ENCODE measurements around the gene SLC6A8.
"Not testable (repeated sequence)": the region's sequence is repeated elsewhere in the genome, so short reads cannot be mapped to it uniquely, and the experiment has no call there.

The SLC6A8 gene

DNA sequence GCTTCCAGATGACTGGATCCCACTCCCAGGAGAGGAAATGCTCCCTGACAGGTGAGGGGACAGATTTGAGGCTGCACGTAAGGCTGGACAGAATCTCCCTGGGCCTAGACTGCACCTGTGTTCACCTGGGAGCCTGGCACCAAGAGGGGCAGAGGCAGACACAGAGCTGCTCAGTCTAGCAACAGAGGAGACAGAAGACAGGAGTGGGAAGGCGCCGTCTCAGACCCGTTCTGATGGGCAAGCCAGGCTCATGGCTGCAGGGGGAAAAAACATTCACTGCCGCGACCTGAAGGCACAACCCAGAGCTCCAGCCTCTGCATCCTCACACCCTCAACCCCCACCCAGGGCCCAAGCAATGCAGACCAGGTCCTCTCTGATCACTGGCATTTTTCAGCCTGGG is 19.7 kb downstream of the SLC6A8 start:
- no peak for DNase-seq (ENCODE audit: low read depth, low spot score)

DNA sequence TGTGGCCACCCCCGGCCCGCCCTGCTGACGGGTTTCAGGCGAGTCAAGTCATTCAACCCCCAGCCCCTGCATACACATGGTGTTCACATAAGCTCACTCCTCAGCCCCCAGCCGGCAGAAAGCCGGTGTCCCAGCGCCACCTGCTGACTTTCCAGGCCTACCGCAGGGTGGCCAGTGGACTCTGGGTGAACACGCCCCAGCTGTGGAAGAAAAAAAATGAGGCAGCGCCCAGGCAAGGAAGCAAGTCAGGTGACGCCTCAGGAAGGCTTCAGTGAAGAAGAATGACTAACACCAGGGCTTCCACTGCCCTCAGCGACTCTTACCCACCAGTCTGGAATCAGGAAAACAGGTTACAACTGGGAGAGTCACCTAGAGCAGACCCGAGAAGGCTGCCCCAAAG is 20.7 kb downstream of the SLC6A8 start:
- DNase-seq (ENCODE audit: low read depth, low spot score), result peak; percentile 94

DNA sequence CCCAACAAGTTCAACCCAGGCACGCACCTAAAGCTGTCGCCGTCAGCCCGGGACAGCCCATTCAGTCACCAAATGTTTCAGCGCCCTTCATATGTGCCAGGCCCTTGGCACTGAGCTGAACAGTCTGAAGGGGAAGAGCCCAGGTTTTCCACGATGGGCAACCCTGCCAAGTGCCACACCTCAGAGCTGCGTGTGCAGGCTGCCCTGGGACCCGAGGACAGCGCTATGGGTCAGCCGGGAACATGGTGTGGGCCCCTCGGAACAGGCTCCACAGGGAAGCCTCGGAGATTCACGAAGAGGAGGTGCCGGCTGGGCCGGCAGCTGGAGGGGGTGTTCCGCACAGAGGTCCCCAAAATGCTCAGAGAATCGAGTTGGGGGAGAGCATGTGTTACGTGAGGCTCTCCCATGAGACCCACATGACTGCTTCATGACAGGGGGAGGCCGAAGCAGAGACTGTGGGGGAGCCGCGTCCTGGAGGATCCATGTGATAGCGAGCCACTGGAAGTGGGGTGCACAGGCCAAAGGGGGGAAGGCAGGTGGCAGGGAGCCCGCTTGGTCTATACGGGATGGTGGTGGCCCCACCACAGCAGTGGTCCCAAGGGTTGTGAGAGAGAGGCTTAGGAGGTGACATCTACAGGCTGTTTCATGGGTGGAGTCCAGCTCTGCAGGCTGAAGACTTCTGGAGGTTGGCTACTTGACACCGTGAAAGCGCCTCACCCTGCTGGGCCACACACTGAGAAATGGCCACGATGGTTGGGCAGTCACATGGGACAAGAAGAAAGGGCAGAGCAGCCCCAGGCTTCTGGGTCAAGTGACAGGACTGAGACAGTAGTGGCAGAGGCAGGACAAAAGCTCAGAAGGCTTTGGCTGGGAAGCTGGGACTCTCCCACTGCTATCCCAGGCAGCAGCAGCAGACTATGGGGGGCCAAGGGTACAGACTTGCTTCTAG is 22.3 kb downstream of the SLC6A8 start:
- no peak for DNase-seq (ENCODE audit: low read depth, low spot score)

DNA sequence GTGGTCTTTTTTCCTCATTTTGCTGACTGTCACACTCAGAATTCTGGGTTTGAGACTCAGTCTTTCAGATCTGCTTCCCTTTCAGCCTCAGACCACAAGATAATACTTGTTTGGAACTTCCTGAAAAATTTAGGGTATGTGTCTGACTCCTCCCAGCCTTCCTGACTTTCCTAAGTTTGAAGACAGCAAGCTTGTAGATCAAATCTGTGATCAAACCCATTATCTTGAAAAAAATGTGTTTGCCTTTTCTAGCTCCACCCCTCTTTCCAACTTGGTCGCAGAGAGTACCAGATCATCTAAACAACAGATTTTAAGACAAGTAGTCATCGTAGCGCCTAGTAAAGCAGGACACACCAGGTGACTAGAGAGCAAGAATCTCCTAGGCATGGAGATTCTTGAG is 26.5 kb downstream of the SLC6A8 start:
- DNase-seq (ENCODE audit: low read depth, low spot score), result no peak

DNA sequence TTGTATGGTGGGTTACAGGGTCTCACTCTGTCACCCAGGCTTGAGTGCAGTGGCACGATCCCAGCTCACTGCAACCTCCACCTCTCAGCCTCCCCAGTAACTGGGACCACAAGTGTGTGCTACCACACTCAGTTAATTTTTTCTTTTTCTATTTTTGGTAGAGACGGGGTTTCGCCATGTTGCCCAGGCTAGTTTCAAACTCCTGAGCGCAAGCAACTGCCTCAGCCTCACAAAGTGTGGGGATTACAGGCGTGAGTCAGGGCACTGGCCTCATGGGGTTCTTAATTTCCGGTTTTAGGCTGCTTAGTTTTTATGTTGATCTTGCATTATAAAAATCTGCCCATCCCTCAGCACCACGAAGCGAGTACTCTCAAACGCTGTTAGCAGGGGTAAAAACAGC is 29.7 kb downstream of the SLC6A8 start:
- no peak for DNase-seq (ENCODE audit: low read depth, low spot score)

DNA sequence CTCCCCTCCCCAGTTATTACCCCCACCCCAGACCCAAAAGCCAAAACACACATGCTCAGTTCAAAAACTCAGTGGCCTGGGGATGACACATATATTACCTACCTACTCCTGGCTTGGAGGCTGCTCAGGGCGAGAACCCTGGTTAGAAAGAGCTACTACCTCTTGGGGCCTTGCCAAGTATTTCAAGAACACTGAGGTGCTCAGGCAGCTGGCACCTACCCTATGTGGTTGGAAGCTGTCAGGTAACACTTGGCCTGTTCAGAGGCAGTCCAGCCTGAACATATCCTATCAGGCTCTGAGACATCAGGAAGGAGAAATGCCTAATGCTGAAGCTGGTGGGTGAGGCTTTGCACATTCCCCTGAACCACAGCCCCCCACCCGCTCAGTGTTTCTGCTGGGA is 31.5 kb downstream of the SLC6A8 start:
- DNase-seq (ENCODE audit: low read depth, low spot score), result no peak

DNA sequence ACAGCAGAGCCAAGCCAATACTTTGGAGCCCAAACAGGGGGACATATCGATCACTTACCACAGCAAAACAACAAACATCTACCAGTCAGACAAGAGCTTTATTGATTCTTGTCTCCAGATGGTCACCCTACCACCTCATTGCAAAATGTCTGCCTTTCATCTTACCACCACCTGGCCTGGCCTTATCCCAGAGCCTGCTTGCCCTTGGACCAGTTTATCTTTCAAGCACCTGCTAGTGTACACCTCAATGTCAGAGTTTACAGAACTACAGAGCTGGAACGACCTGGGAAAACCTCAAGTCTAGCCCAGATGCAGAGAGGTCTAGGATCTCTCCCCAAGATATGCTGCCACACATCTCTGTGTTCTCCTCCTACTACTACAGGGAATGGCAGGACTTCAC is 32.0 kb downstream of the SLC6A8 start:
- no peak for DNase-seq (ENCODE audit: low read depth, low spot score)

DNA sequence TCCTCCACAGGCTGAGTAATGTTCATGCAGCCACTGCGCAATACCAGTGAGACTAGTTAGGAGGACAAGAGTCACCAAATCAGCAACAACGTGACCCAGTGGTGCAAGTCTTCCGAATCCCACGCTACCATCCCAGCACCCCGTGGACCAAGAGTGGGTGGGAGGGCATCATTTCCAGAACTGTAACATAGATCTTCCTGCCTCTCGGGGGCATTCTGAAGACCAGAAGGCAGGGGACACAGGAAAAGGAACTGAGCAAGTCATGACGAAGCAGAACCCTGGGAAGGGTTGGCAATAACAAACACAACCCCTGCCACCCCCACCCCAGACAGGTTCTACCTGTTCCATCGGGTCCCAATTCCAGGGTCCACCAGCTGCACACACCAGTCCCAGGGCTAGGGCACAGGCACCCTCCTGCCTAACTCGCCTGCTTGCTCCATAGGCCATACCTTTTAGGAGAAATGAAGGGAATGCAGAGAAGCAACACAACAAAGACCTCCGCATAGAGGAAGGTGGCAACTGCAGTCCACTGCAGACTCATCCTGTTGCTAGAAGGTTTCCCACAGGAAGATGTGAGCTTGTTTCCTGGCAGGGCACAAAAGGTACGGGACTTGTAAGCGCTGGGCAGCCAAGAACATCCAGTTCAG is 35.1 kb downstream of the SLC6A8 start:
- DNase-seq (ENCODE audit: low read depth, low spot score), result peak; percentile 64

DNA sequence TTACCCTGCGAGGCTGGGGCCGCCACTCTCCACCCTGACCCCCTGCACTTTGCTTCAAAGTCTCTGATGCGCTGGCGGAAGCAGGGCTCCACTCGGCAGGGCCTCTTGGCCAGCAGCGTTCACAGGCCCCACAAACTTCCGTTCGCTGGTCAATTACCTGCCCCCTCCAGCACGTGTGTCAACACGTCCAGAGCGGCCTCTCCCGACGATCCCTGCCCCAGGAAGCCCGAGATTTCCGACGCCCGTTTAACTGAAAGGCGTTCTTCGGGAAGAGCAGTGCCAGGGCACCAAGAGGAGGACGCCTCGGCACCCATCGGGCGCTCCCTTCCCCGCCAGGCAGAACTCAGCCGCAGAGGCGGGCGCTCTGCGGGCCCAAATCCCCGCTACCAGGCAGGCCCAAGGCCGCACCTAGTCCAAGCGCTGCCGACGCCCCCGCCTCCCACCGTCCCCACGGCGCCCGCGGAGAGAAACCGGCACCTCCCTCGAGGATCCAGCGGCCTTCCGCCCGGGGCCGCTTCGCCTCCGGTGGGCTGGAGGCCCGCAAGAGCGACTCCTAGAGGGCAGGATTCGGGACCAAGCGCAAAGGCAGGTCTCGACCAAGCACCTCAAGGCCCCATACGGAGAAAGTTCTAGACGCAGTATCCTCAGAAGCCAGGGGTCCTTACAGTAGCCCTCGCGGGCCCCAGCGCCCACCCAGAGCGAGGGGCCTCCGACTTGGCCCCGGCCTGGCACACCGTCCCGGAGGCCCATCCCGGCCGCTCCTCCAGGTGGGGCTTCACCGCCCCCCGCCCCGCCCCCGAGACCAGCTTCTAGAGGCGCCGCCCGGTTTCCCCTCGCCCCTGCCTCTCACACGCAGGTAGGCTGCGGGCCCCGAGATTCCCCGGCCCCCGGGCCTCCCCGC is 35.9 kb downstream of the SLC6A8 start:
- peak; percentile 79 for DNase-seq (ENCODE audit: low read depth, low spot score)

DNA sequence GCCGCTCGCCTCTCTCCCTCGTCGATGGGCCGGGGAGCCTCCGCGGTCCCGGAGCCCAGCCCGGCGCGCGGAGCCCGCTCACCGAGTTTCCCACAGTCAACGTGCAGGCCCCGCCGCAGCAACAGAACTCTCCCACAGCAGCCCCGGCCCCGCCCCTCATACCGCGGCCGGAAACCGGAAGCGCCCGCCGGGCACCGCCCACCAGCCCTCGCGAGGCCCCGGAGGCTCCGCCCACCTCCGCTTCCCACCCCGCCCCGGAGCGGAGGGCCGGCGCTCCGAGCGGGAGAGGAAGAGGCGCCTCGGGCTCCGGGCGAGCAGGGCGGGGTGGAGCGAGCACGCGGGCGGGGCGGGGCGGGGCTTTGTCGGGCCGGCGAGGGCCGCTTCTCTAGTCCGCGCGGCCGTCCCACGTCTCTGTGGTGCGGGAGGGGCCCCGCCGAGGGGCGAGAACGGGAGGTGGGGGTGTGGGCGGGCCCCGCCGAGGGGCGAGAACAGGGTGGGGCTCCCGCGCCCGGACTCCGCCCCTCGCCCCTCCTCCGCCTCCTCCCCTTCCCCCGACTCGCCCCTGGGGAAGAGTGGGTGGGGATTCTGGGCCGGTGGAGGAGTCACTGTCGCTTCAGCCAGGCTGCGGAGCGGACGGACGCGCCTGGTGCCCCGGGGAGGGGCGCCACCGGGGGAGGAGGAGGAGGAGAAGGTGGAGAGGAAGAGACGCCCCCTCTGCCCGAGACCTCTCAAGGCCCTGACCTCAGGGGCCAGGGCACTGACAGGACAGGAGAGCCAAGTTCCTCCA is 36.7 kb downstream of the SLC6A8 start, which contains the start of the genes ABCD1 and BCAP31:
Gene ABCD1 (plus strand): TSS at position 605 of the 787 bp plus-strand sequence. CDS start 411 bp downstream, outside the sequence.
Gene BCAP31 (minus strand): TSS at position 136 of the 787 bp plus-strand sequence. CDS start 1,143 bp downstream, outside the sequence.
- peak; percentile 96 for DNase-seq (ENCODE audit: low read depth, low spot score)

DNA sequence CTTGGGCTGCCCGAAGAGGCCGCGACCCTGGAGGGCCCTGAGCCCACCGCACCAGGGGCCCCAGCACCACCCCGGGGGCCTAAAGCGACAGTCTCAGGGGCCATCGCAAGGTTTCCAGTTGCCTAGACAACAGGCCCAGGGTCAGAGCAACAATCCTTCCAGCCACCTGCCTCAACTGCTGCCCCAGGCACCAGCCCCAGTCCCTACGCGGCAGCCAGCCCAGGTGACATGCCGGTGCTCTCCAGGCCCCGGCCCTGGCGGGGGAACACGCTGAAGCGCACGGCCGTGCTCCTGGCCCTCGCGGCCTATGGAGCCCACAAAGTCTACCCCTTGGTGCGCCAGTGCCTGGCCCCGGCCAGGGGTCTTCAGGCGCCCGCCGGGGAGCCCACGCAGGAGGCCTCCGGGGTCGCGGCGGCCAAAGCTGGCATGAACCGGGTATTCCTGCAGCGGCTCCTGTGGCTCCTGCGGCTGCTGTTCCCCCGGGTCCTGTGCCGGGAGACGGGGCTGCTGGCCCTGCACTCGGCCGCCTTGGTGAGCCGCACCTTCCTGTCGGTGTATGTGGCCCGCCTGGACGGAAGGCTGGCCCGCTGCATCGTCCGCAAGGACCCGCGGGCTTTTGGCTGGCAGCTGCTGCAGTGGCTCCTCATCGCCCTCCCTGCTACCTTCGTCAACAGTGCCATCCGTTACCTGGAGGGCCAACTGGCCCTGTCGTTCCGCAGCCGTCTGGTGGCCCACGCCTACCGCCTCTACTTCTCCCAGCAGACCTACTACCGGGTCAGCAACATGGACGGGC is 37.5 kb downstream of the SLC6A8 start:
- DNase-seq (ENCODE audit: low read depth, low spot score), result peak; percentile 50

DNA sequence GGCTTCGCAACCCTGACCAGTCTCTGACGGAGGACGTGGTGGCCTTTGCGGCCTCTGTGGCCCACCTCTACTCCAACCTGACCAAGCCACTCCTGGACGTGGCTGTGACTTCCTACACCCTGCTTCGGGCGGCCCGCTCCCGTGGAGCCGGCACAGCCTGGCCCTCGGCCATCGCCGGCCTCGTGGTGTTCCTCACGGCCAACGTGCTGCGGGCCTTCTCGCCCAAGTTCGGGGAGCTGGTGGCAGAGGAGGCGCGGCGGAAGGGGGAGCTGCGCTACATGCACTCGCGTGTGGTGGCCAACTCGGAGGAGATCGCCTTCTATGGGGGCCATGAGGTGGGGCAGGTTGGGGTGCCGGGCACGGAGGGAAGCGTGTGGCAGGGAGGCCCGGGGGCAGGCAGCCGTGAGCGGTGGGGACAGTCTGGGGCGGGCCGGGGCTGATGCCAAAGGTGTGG is 38.1 kb downstream of the SLC6A8 start:
- DNase-seq (ENCODE audit: low read depth, low spot score), result no peak

DNA sequence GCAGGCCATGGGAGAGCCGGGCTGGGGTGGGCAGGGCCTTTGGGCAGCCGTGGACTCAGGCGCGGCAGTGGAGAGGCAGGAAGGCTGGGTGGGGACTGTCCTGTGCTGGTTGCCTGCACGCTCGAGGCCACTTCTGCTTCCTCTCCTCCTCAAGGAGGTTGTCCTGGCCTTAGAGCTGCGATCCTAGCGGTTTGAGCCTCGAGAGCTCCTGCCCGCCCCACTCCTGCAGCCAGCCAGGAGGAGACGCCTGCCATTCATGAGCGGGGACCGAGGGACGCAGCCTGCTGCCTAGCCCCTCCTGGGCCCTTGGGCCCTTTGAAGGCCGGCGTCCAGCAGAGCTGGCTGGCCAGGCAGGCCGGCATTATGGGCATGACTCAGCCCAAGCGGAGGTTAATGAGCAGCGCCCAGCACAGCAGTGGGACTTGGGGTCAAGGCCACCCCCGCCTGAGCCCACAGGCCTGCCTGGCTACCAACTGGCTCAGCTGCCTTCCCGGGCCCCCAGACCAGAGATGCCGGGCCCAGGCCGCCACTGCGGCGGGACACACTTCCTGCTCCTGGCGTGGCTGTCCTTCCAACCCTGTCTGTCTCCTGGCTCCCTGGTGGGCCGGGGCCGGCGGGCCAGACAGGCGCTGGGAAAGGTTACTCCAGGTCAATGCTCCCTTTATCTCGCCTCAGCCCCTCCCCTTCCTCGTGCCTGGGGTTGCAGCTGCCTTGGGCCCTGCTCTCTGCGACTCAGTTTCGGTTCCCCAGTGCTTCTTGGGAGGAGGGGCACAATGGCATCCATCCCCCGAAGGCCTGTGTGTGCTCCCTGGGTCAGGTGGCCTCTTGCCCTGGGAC is 38.8 kb downstream of the SLC6A8 start:
- DNase-seq (ENCODE audit: low read depth, low spot score), result peak; percentile 97

DNA sequence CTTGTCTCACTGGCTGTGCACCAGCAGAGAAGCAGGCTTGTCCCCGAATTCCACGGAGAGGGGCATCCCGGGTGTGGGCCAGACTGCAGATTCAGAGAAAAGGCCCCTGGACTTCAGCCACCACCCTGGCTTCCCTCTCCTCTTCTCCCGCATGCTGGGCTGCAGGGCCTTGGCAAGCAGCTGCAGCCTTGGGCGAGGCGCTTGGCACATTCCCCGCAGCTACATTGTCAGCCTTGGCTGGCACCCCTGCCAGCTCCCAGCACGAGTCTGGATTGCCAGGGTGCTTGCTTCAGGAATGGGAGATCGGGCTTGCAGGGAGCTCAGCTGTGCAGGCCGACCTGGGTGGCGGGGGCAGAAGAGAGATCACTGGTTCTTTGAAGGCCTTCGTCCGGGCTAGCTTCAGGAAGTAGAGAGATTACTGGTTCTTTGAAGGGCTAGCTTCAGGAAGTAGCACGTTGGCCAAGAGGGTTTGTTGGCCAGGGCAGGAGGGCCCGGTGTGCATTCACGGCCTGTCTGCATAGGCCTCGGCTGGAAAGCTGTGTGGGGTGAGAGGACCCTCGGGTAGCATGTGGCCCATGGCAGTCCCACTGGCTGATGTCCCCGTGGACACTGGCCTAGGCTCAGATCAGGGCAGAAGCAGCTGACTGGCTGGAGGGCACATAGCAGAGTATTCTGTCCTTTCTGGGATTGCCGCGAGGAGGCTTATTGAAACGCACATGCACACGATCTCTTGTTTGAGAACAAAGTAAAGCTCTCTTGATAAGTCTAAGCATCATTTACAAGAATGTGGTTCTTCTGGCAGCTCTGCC is 39.6 kb downstream of the SLC6A8 start:
- no peak for DNase-seq (ENCODE audit: low read depth, low spot score)

DNA sequence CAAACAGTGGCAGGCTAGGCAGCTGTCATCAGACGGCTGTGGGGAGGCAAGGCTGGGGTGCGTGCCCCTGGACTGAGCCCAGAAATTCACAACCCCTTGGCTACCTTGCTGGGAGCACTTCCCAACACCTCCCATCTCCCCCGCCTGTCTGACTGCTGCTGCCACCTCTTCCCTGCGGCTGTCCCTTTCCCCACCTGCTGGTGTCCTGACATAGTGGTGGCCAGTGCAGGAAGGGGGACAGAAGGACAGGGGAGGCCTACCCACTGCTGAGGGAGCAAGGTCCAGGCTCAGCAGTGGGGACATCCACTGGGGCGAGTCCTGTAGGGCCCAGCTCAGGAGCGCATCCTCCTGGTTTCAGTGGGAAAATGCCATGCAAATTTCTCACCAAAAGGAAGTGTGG is 40.4 kb downstream of the SLC6A8 start:
- no peak for DNase-seq (ENCODE audit: low read depth, low spot score)

DNA sequence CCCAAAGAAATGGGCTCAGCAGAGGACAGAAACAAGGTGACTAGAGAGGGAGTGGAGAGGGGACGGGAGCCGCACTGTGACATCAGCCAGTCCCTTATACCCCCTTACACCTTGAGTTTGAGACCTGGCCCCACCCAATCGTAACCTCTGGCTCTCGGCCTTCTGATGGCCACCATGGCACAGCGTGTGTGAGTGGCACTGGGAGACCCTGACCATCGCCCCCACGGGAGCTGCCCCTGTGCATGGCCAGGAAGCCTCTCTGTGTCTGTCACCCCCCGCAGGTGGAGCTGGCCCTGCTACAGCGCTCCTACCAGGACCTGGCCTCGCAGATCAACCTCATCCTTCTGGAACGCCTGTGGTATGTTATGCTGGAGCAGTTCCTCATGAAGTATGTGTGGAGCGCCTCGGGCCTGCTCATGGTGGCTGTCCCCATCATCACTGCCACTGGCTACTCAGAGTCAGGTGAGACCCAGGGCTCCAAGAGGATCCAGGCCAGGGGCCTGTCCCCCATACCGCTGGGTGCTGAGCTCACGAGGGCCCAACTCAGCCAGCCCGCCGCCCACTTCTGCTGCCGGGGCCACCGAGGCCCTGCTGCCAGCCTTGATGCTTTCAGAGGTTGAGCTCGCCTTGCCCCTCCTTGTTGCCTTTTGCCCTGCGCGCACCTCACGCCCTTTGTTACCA is 41.4 kb downstream of the SLC6A8 start:
- no peak for DNase-seq (ENCODE audit: low read depth, low spot score)

DNA sequence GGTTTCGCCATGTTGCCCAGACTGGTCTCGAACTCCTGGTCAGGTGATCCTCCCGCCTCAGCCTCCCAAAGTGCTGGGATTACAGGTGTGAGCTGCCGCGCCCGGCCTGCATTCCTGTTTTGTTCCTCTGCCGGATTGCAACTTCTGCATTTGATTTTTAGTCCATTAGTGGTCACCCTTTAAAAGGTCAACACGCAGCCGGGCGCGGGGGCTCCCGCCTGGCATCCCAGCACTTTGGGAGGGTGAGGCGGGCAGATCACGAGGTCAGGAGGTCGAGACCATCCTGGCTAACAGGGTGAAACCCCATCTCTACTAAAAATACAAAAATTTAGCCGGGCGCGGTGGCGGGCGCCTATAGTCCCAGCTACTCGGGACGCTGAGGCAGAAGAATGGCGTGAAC is 42.4 kb downstream of the SLC6A8 start:
- DNase-seq (ENCODE audit: low read depth, low spot score), result not testable (repeated sequence)
